Measurements from ENCODE around the gene PDE4B. TPM values are rescaled to one million over a fixed set of nuclear protein-coding genes. Genes with fewer than 3 reads are reported as not detected.
"Not testable (repeated sequence)": the region's sequence is repeated elsewhere in the genome, so short reads cannot be mapped to it uniquely, and the experiment has no call there.

Gene PDE4B
- total RNA-seq, 1 experiment from 2014 or later = 5.5 TPM

DNA sequence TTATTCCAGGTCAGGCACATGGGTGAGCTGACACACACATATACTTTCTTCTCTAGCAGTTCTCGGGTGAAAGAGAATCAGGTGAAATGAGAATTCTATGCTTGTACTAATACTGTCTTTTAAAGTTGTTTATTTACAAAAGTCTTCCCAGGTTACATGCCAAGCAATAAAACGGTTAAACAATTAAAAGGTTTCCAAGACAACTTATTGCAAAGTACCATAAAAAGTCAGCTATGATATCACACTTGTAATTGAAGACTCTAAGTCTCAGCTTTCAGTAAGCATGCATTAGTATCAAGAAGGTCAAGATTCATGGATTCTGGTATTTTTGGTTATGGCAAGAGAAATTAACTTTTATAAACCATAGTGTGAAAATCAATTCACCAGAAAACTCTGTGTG, 171.4 kb downstream of the PDE4B start:
- no peak overlapping the region for H3K4me2 ChIP-seq (ENCODE audit: low read depth, low read length, poor library complexity, severe bottlenecking)
- DNase-seq = no peak
- H3K9ac ChIP-seq (ENCODE audit: low read length) = no peak overlapping the region

GRCh38 chr1:65965112-65965996, 172.7 kb downstream of the PDE4B start:
- Histone ChIP-seq H3K4me1 (ENCODE audit: low read length) (peaks cover 32% of the 10 kb centered on the region), H3K79me2 (ENCODE audit: low read length) (no peaks in the 10 kb centered on the region), H3K4me2 (ENCODE audit: low read depth, low read length, poor library complexity, severe bottlenecking) (peak overlapping the region; percentile 36), H3K27ac (ENCODE audit: low read length) (no peak overlapping the region), H3K9me3 (ENCODE audit: low read length) (no peaks in the 10 kb centered on the region), H3K9ac (ENCODE audit: low read length) (no peak overlapping the region), H3K36me3 (ENCODE audit: insufficient read depth, low read length) (no peaks in the 10 kb centered on the region), H3K9me2 (replicated peaks; ENCODE audit: insufficient read depth, low read length) (no peaks in the 10 kb centered on the region), H2AFZ (ENCODE audit: low read length) (no peak overlapping the region), H3K4me3 (ENCODE audit: low read length) (no peak overlapping the region), H4K20me1 (ENCODE audit: insufficient read depth, low read depth, low read length) (no peaks in the 10 kb centered on the region), H3K27me3 (ENCODE audit: low read length) (no peaks in the 10 kb centered on the region)
- peak; percentile 46 for DNase-seq

More for the DNA sequence above, 171.4 kb downstream of the PDE4B start:
- H4K20me1 ChIP-seq (ENCODE audit: insufficient read depth, low read depth, low read length) = no peaks in the 10 kb centered on the region
- no peak overlapping the region for H3K4me3 ChIP-seq (ENCODE audit: low read length)
- no peaks in the 10 kb centered on the region for H3K9me3 ChIP-seq (ENCODE audit: low read length)
- peaks cover 32% of the 10 kb centered on the region for H3K4me1 ChIP-seq (ENCODE audit: low read length)
- H3K27ac ChIP-seq (ENCODE audit: low read length) = no peak overlapping the region
- no peak overlapping the region for H2AFZ ChIP-seq (ENCODE audit: low read length)
- no peaks in the 10 kb centered on the region for H3K79me2 ChIP-seq (ENCODE audit: low read length)
- H3K27me3 ChIP-seq (ENCODE audit: low read length) = no peaks in the 10 kb centered on the region
- no peaks in the 10 kb centered on the region for H3K9me2 ChIP-seq (replicated peaks; ENCODE audit: insufficient read depth, low read length)
- no peaks in the 10 kb centered on the region for H3K36me3 ChIP-seq (ENCODE audit: insufficient read depth, low read length)

GRCh38 chr1:65967492-65967891, 174.8 kb downstream of the PDE4B start:
- not testable (repeated sequence) for DNase-seq; H3K9me2 ChIP-seq (replicated peaks; ENCODE audit: insufficient read depth, low read length); H3K4me3 ChIP-seq (ENCODE audit: low read length); H3K79me2 ChIP-seq (ENCODE audit: low read length); H3K9me3 ChIP-seq (ENCODE audit: low read length); H3K27me3 ChIP-seq (ENCODE audit: low read length); H3K27ac ChIP-seq (ENCODE audit: low read length); H3K36me3 ChIP-seq (ENCODE audit: insufficient read depth, low read length); H3K4me2 ChIP-seq (ENCODE audit: low read depth, low read length, poor library complexity, severe bottlenecking); H2AFZ ChIP-seq (ENCODE audit: low read length); H3K9ac ChIP-seq (ENCODE audit: low read length); H4K20me1 ChIP-seq (ENCODE audit: insufficient read depth, low read depth, low read length)
- peaks cover 32% of the 10 kb centered on the region for H3K4me1 ChIP-seq (ENCODE audit: low read length)

- no peaks in the 10 kb centered on the region for H3K27me3 ChIP-seq (ENCODE audit: low read length)
- no peaks in the 10 kb centered on the region for H3K79me2 ChIP-seq (ENCODE audit: low read length)
- H2AFZ ChIP-seq (ENCODE audit: low read length) = no peak overlapping the region
- H3K27ac ChIP-seq (ENCODE audit: low read length) = no peak overlapping the region
- H3K36me3 ChIP-seq (ENCODE audit: insufficient read depth, low read length) = no peaks in the 10 kb centered on the region
- H3K4me2 ChIP-seq (ENCODE audit: low read depth, low read length, poor library complexity, severe bottlenecking) = no peak overlapping the region
- peaks cover 7% of the 10 kb centered on the region; the same call in 1 of the 2 replicates for H3K9me3 ChIP-seq (ENCODE audit: low read length)
- DNase-seq = no peak
- H4K20me1 ChIP-seq (ENCODE audit: insufficient read depth, low read depth, low read length) = no peaks in the 10 kb centered on the region
- H3K4me1 ChIP-seq (ENCODE audit: low read length) = no peaks in the 10 kb centered on the region
- H3K9ac ChIP-seq (ENCODE audit: low read length) = no peak overlapping the region
- no peaks in the 10 kb centered on the region for H3K9me2 ChIP-seq (replicated peaks; ENCODE audit: insufficient read depth, low read length)
- no peak overlapping the region for H3K4me3 ChIP-seq (ENCODE audit: low read length)
Observed at GRCh38 chr1:65971547-65971946, 178.9 kb downstream of the PDE4B start.

DNA sequence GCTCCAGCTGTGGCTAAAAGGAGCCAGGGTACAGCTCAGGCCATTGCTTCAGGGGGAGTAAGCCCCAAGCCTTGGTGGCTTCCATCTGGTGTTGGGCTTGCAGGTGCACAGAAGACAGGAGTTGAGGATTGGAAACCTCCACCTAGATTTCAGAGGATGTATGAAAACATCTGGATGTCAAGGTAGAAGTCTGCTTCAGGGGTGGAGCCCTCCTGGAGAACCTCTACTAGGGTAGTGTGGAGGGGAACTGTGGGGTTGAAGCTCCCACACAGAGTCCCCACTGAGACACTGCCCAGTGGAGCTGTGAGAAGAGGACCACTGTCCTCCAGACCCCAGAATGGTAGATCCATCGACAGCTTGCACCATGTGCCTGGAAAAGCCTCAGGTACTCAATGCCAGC, 183.0 kb downstream of the PDE4B start:
- H3K4me2 ChIP-seq (ENCODE audit: low read depth, low read length, poor library complexity, severe bottlenecking) = no peak overlapping the region
- no peaks in the 10 kb centered on the region for H3K9me2 ChIP-seq (replicated peaks; ENCODE audit: insufficient read depth, low read length)
- H4K20me1 ChIP-seq (ENCODE audit: insufficient read depth, low read depth, low read length) = no peaks in the 10 kb centered on the region
- H2AFZ ChIP-seq (ENCODE audit: low read length) = no peak overlapping the region
- peaks cover 7% of the 10 kb centered on the region; the same call in 1 of the 2 replicates for H3K9me3 ChIP-seq (ENCODE audit: low read length)
- no peak overlapping the region for H3K27ac ChIP-seq (ENCODE audit: low read length)
- H3K9ac ChIP-seq (ENCODE audit: low read length) = no peak overlapping the region
- no peaks in the 10 kb centered on the region for H3K4me1 ChIP-seq (ENCODE audit: low read length)
- H3K4me3 ChIP-seq (ENCODE audit: low read length) = no peak overlapping the region
- no peaks in the 10 kb centered on the region for H3K36me3 ChIP-seq (ENCODE audit: insufficient read depth, low read length)
- no peak for DNase-seq
- no peaks in the 10 kb centered on the region for H3K79me2 ChIP-seq (ENCODE audit: low read length)
- H3K27me3 ChIP-seq (ENCODE audit: low read length) = no peaks in the 10 kb centered on the region

GRCh38 chr1:65979136-65980044, 186.7 kb downstream of the PDE4B start:
- no peak overlapping the region for H2AFZ ChIP-seq (ENCODE audit: low read length)
- H3K36me3 ChIP-seq (ENCODE audit: insufficient read depth, low read length) = no peaks in the 10 kb centered on the region
- H4K20me1 ChIP-seq (ENCODE audit: insufficient read depth, low read depth, low read length) = no peaks in the 10 kb centered on the region
- peaks cover 7% of the 10 kb centered on the region; the same call in 1 of the 2 replicates for H3K9me3 ChIP-seq (ENCODE audit: low read length)
- H3K4me3 ChIP-seq (ENCODE audit: low read length) = no peak overlapping the region
- H3K9ac ChIP-seq (ENCODE audit: low read length) = no peak overlapping the region
- H3K27me3 ChIP-seq (ENCODE audit: low read length) = no peaks in the 10 kb centered on the region
- no peak overlapping the region for H3K4me2 ChIP-seq (ENCODE audit: low read depth, low read length, poor library complexity, severe bottlenecking)
- no peaks in the 10 kb centered on the region for H3K4me1 ChIP-seq (ENCODE audit: low read length)
- no peaks in the 10 kb centered on the region for H3K9me2 ChIP-seq (replicated peaks; ENCODE audit: insufficient read depth, low read length)
- H3K79me2 ChIP-seq (ENCODE audit: low read length) = no peaks in the 10 kb centered on the region
- no peak overlapping the region for H3K27ac ChIP-seq (ENCODE audit: low read length)
- DNase-seq = no peak

GRCh38 chr1:65980237-65980636, 187.5 kb downstream of the PDE4B start:
- Histone ChIP-seq H3K9me3 (ENCODE audit: low read length) (peaks cover 7% of the 10 kb centered on the region; the same call in 1 of the 2 replicates), H3K36me3 (ENCODE audit: insufficient read depth, low read length) (no peaks in the 10 kb centered on the region), H3K4me1 (ENCODE audit: low read length) (no peaks in the 10 kb centered on the region)

GRCh38 chr1:65983500-65983899, 190.8 kb downstream of the PDE4B start:
- Histone ChIP-seq H3K9me3 (ENCODE audit: low read length) (no peaks in the 10 kb centered on the region), H3K79me2 (ENCODE audit: low read length) (no peaks in the 10 kb centered on the region), H4K20me1 (ENCODE audit: insufficient read depth, low read depth, low read length) (no peaks in the 10 kb centered on the region), H3K36me3 (ENCODE audit: insufficient read depth, low read length) (no peaks in the 10 kb centered on the region), H3K9ac (ENCODE audit: low read length) (no peak overlapping the region), H3K4me1 (ENCODE audit: low read length) (no peaks in the 10 kb centered on the region), H3K27me3 (ENCODE audit: low read length) (no peaks in the 10 kb centered on the region), H3K27ac (ENCODE audit: low read length) (no peak overlapping the region), H2AFZ (ENCODE audit: low read length) (no peak overlapping the region), H3K9me2 (replicated peaks; ENCODE audit: insufficient read depth, low read length) (no peaks in the 10 kb centered on the region), H3K4me3 (ENCODE audit: low read length) (no peak overlapping the region), H3K4me2 (ENCODE audit: low read depth, low read length, poor library complexity, severe bottlenecking) (no peak overlapping the region)
- no peak for DNase-seq

More at GRCh38 chr1:65980237-65980636, 187.5 kb downstream of the PDE4B start:
- no peak overlapping the region for H3K4me3 ChIP-seq (ENCODE audit: low read length)
- H3K9ac ChIP-seq (ENCODE audit: low read length) = no peak overlapping the region
- H3K4me2 ChIP-seq (ENCODE audit: low read depth, low read length, poor library complexity, severe bottlenecking) = no peak overlapping the region
- no peaks in the 10 kb centered on the region for H3K27me3 ChIP-seq (ENCODE audit: low read length)
- H2AFZ ChIP-seq (ENCODE audit: low read length) = no peak overlapping the region
- no peak for DNase-seq
- H3K79me2 ChIP-seq (ENCODE audit: low read length) = no peaks in the 10 kb centered on the region
- H4K20me1 ChIP-seq (ENCODE audit: insufficient read depth, low read depth, low read length) = no peaks in the 10 kb centered on the region
- no peak overlapping the region for H3K27ac ChIP-seq (ENCODE audit: low read length)
- no peaks in the 10 kb centered on the region for H3K9me2 ChIP-seq (replicated peaks; ENCODE audit: insufficient read depth, low read length)
